HG03521 (cell line): ENCODE data around the gene IL1RN.
A peak's percentile ranks its signal among the peaks of the same experiment; 100 is the strongest.

Source experiments
- ATAC-seq: cut with Tn5 transposase; IDR thresholded peaks from one replicate; pipeline ENCODE4 v1.9.1; 2021; ENCODE audit warnings: mild to moderate bottlenecking, moderate library complexity; ENCODE audit not compliant: unreplicated experiment

IL1RN gene

GRCh38 chr2:113156278-113157117 lies 29.1 kb downstream of the IL1RN start:
- ATAC-seq: no peak

GRCh38 chr2:113157118-113157896 lies 29.9 kb downstream of the IL1RN start:
- ATAC-seq: peak; percentile 54

DNA sequence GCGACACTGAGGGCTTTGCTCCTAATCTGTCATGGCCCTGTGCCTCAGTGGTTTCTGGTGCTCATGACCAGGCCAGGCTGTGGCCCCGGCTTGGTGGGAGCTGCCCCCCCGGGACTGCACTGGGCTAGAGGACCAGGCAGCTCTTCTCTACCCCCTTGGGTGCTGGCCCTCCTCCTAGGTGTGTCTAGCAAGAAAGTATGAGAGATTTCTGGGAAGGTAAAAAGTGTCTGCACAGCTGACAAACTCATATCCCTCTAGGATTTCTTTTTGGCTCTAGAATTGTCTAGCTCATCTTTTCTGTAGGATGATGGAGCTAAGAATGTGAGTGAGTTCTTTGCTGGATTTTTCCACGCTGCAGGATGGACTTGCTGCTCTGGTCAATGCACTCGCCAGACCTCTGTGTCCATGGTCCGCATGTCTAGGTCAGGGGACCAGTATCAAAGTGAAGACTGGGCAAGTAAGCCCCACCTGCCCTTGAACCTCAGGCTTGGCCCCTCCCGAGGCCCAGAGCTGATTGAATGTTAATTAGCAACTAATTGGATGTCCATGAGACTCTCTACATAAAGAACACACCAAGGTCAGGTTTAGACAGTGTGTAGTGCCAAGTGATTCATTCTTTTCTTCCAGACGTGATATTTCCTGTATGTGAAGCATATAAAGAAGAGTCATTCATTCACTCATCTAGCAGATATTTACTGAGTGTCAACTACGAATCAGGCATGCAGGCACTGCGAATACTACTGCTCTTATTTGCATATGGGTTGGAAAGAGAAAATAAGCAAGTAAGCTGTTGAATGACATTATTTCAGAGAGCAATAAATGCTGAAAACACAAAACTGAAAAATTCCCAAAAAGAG lies 30.7 kb downstream of the IL1RN start:
- ATAC-seq: no peak

DNA sequence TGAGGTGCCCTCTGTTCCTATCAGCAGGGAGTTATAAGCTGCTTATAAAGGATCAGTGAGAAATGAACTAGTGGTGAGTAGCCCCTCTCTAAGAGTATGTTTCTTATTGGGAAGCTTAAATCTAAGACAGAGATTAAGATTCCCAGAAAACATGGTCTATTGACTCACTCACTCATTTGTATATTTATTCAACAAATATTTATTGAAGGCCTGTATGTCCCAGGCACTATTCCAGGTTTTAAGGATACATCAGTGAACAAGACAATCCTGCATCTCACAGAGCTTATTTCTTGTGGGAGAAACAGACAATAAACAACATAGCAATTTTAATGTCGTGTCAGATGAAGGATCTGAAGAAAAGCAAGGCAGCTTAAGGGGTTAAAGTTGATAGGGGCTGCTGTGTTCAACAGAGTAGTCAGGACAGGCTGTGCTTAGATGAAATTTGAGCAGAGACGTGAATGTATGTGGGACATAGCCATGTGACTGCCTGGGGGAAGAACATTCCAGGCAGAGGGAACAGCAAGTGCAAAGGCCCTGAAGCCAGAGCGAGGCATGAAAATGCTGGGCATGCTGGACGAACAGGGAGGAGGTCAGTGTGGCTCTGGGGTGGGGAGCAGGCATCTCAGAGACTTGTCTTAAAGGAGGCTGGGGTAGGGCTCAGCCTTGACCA lies 31.6 kb downstream of the IL1RN start:
- ATAC-seq: no peak

GRCh38 chr2:113160248-113160647 lies 32.9 kb downstream of the IL1RN start:
- no peak for ATAC-seq

GRCh38 chr2:113160962-113161361 lies 33.6 kb downstream of the IL1RN start:
- no peak for ATAC-seq

GRCh38 chr2:113162173-113162572 lies 34.8 kb downstream of the IL1RN start:
- no peak for ATAC-seq

DNA sequence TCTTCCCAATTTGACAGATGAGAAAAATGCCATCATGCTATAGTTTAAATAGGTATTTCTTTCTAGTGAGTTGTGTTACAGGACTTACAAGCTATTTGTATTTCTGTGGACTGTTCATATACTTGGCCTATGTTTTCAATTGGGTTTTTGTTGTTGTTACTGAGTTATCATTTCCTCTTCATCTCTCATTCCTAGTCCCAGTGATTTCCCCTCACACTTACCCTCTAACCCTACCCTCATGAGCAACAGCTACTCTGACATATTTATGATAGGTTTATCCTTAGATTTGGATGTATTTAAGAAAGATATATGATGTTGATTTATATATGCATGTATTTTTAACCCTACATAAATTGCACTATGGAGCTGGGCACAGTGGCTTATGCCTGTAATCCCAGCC lies 35.5 kb downstream of the IL1RN start:
- ATAC-seq: no peak

GRCh38 chr2:113164215-113164929 lies 37.0 kb downstream of the IL1RN start:
- no peak for ATAC-seq

DNA sequence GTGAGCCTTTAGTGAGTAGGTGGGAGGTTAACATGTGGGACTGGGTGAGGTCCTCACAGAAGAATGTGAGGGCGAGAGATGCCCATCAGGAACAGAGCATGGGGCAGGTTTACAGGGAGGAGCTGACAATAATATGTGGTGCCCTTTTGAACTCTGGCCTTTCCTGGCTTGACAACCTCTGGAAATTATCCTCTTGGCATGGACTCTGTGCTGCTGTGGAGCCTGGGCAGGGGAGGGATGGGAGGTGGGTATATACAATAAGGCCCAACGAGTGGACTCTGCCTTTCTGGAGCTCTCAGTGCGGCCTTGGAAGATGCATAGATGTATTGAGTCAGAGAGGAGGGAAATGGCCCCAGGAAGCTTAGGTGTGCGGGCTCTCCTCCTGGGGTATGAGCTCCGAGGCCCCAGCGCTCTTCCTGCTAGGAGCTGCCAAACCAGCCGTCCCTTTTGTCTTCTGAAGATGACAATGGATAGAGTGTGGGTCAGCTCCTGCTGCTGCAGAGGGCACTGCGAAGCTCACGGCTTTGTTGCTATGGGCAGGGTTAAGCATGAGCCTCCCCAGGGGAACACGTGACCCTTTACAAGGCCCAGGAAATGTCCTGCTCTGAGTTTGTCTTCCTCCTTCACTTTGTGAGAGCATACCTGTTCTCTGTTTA lies 37.7 kb downstream of the IL1RN start:
- no peak for ATAC-seq

GRCh38 chr2:113166187-113166645 lies 38.8 kb downstream of the IL1RN start:
- no peak for ATAC-seq

DNA sequence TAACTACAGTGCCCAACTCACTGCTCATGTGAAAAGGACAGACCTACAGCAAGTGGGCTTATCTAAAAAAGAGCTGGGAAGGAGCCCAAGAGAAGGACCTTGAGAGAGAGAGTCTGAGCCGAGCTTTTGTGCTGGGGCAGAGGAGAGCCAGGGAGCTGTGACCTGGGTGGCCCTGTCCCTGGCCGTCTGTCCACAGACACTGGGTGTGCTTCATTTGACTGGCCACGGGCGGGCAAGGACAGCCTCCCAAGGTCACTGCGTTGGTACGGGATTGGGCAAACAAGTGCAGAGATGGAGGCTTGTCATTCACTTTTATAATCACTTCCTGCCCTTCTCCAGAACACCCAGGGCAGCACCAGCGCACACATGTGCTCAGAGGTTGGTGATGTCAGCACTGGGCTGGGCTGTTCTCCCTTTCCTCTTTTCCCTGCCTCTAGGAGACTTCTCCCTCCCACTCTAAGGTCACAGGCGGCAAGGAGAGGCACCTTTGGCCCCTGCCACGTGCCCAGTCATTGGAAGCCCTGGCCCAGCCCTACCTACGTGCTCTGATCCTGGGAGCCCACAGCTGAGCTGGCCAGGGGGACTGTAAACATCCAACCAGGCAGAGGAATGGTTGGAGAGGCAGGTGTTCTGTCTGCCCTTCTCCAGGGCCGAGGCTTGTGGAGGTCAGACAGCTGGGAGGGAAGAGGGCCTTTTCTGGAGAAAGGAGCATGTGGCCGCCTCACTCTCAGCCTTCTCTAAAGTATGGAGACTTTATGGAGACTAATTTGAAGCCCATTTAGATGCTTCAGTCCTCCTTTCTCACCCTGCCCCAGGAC lies 39.9 kb downstream of the IL1RN start:
- ATAC-seq: no peak

DNA sequence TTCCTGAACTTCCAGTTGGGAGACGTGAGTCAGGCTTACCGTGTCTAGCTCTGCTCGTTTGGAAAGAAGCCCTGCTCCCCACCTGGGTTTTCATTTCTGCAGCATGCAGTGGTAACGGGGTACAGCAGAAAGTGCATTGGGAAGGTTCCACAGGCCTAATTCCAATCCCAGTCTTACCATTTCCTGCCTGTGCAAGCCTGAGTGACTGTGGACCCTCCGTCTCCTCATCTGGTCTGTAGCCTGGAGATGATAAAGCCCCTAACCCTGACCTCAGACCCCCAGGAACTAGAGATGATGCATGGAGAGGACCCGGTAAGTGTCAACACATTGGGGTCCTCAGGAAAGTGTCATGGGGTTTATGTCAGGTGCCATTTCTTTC lies 40.6 kb downstream of the IL1RN start:
- ATAC-seq: no peak

DNA sequence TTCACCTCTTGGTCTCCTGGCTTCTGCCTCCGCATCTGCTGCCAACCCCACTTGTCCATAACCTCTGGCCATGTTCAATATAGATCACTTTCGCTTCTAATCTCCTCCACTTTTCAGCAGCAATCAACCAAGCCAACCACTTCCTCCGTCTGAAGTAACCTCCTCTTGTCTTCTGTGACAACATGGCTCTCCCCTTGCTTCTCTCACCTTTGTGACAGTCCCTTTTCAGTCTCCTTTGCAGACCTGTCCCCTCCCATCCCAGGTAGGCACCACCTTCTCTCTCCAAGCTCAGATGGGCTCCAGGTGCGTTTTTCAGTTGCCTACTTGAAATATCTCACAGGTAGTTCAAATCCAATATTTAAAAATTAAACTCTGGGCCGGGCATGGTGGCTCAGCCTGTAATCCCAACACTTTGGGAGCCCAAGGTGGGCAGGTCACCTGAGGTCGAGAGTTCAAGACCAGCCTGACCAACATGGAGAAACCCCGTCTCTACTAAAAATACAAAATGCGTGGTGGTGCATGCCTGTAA lies 41.7 kb downstream of the IL1RN start:
- no peak for ATAC-seq

DNA sequence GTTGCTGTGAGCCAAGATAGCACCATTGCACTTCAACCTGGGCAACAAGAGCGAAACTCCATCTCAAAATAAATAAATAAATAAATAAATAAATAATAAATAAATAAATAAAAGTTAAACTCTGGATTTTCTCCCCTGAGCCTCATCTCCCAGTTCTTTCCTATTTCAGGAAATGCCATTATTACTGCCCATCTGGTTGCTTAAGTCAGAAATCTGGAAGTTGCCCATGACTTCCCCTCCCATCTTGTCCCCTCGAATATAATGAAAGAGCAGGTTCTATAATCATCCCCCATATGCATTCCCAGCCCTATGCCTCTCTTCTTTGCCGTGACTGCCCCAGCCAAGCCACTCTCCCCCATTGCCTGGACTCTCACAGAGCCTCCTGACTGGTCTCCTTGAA lies 42.2 kb downstream of the IL1RN start:
- ATAC-seq: no peak

DNA sequence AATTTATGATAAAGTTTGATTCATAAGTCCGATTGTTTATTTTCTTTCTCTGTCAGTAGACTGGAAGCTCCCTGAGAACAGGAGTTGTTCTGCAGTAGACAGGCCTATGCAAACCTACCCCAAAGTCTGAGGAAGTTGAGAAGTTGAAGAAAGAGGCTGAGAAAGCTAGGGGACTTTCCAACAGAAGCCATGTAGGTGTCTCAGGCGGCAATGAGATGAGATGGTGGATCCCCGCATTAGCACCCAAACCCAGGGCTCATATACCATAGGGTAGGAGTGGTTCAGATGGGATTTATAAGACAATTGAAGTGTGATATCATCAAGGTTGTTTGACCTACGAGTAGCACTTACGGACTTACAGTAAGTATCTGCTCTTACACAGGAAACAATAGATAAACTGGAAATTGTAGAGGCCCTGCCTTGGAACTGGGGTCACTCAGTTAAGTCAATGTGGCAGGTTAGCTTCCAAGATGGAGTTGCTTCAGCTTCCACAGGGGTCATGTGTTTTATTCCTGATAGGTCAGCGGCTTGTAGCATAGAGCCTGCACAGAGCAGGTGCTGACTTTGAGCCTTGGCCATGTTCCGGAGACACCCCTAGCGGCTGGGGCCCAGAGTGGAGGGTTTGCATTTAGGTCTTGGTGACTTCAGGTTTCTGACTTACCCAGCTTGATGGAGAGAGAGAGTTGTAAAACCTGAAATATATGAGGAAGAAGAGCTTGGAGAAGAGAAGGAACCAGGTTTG lies 44.1 kb downstream of the IL1RN start:
- no peak for ATAC-seq

DNA sequence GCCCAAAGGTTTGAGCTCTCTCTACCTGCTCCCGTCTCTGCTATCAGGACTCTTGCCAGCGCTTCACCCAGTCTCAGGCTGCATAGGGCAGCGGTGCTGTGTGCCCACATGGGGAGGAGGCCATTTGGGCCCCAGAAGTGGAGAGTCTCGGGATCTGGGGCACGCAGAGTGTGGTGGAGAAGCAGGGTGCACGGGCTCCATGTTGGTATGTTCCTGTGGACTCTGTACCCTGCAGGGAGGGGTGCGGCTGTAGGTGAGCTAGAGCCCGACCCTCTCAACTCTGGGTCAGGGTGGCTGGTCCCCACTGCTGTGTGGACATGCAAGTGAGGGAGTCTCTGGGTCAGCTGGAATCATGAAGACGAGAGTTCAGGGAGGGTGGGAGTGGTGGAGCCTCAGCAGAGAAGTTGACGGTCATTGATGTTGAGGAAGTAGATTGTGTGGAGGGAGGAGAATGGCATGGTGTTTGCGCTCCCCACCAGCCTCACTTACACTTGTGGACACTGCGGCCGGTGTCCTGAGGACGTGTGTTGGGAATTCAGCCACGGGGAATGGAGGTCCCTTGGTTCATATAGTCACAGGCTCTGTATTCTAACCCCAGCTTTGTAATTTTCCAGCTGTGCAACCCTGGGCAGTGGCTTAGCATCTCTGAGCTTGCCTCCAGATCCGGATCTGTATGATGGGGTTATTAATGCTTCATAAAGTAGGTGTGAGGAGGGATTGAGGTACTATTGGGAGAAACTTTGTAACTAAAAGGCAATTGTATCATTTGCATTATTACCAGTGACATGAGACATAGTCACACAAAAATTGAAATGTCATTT lies 45.5 kb downstream of the IL1RN start:
- ATAC-seq: no peak
